ENCODE measurements around the gene KCTD12.

- no peak for TF ChIP-seq CTCF (IDR thresholded peaks at IDR 0.05; ENCODE audit: insufficient read depth, low read length, poor library complexity, severe bottlenecking)
- no peak for TF ChIP-seq EZH2phosphoT487 (conservative IDR thresholded peaks at IDR 0.05; ENCODE audit: low read length)
Measured at GRCh38 chr13:76892488-76892887, 6.3 kb upstream of the KCTD12 start.

All from SU-DHL-6 (cell line).